Measurements from ENCODE around the gene VCL. TPM values are rescaled to one million over a fixed set of nuclear protein-coding genes. Genes with fewer than 3 reads are reported as not detected.

Gene VCL
- total and polyA plus RNA-seq, 2 of the 8 experiments (the other 6 are each of a cell fraction or from before 2014, with no cell fraction given): 119 to 377 TPM

GRCh38 chr10:73953665-73954064 is 44.3 kb upstream of the VCL start:
- Histone ChIP-seq H3K18ac (ENCODE audit: extremely low read depth, low read length) (no peak overlapping the region), H3K79me1 (ENCODE audit: low read depth, low read length) (no peaks in the 10 kb centered on the region), H3K14ac (ENCODE audit: insufficient read length) (no peak overlapping the region), H2AFZ (ENCODE audit: low read length) (no peak overlapping the region), H4K8ac (ENCODE audit: extremely low read depth, insufficient read depth, low read length) (no peak overlapping the region), H3K4ac (replicated peaks; ENCODE audit: insufficient read length, low read depth, low read length) (no peak overlapping the region), H3K23me2 (ENCODE audit: low read depth, low read length) (no peaks in the 10 kb centered on the region), H3K4me2 (ENCODE audit: insufficient read depth in 1 of 2, low read depth in 2 of 2, low read length in 2 of 2) (no peak overlapping the region), H3K27me3 (replicated peaks in 1 of 4; ENCODE audit: control insufficient read depth in 3 of 4, extremely low read depth in 1 of 4, insufficient read depth in 3 of 4, low read length in 3 of 4) (no peaks in the 10 kb centered on the region), H3K4me3 (ENCODE audit: extremely low read depth in 1 of 4, insufficient read depth in 2 of 4, low read depth in 3 of 4, low read length in 4 of 4) (no peak overlapping the region), H4K20me1 (replicated peaks in 1 of 2; ENCODE audit: control insufficient read depth in 1 of 2, insufficient read depth in 2 of 2, low read length in 2 of 2) (no peaks in the 10 kb centered on the region), H2BK12ac (ENCODE audit: low read depth, low read length) (no peak overlapping the region), H4K5ac (ENCODE audit: insufficient read length, low read depth, low read length) (no peak overlapping the region), H3K23ac (ENCODE audit: insufficient read length) (no peak overlapping the region), H4K91ac (replicated peaks; ENCODE audit: insufficient read length, low read length) (no peak overlapping the region), H3K9me3 (ENCODE audit: insufficient read depth in 2 of 2, low read depth in 1 of 2, low read length in 1 of 2) (no peaks in the 10 kb centered on the region), H2BK120ac (replicated peaks; ENCODE audit: low read depth, low read length) (no peak overlapping the region), H2BK5ac (ENCODE audit: low read depth, low read length) (no peak overlapping the region), H3K79me2 (ENCODE audit: control insufficient read depth in 1 of 2, insufficient read depth in 2 of 2, low read length in 2 of 2) (no peaks in the 10 kb centered on the region), H3K27ac (ENCODE audit: low read depth, low read length) (no peak overlapping the region), H2BK15ac (ENCODE audit: low read length) (0 out of 2 replicates have a peak overlapping the region, but pooled peaks have one; percentile 61), H3K9ac (replicated peaks in 1 of 4; ENCODE audit: extremely low read depth in 1 of 4, low read depth in 3 of 4, low read length in 3 of 4) (no peak overlapping the region), H2BK20ac (ENCODE audit: low read length) (peak overlapping the region; percentile 88; the same call in 1 of the 2 replicates), H3K56ac (replicated peaks; ENCODE audit: insufficient read length, low read depth, low read length) (no peak overlapping the region), H3K4me1 (replicated peaks in 1 of 4; ENCODE audit: control insufficient read depth in 3 of 4, insufficient read depth in 4 of 4, low read length in 3 of 4) (peaks cover 4 to 9% (median 5%) of the 10 kb centered on the region in 4 experiments), H3K36me3 (ENCODE audit: control insufficient read depth in 2 of 4, insufficient read depth in 4 of 4, low read length in 3 of 4) (no peaks in the 10 kb centered on the region), H2AK5ac (ENCODE audit: low read depth, low read length) (0 out of 2 replicates have a peak overlapping the region, but pooled peaks have one; percentile 3)
- CTCF ChIA-PET (ENCODE audit: partially characterized antibody): interaction anchor here (0.8 to 6.1 kb wide), 12 partner anchors 9 to 122 kb away, joined by 3 to 41 read pairs (median 4); no protein-coding TSS in a partner anchor
- POLR2A ChIA-PET (ENCODE audit: partially characterized antibody): interaction anchor here (0.9 to 1.9 kb wide), 7 partner anchors 10 to 46 kb away, joined by 3 to 14 read pairs (median 4); partner anchors contain the start of genes PLAU and VCL
- WGBS, 2 experiments (ENCODE audit: extremely low coverage in 1 of 2, insufficient coverage in 1 of 2, insufficient read length in 1 of 2, insufficient replicate concordance in 2 of 2, low coverage in 1 of 2, low lambda C conversion rate in 2 of 2, missing lambda C conversion rate in 1 of 2): 92% methylated on average over 1 of the region's 1 CpG; no CpG with 5 or more reads in 1 of the 2 experiments
- FAIRE-seq: no peak
- no peak for DNase-seq (ENCODE audit: low read depth in 1 of 2, low spot score in 2 of 2)
- no peak for TF ChIP-seq POU5F1 (IDR thresholded peaks at IDR 0.05; ENCODE audit: low read depth, low read length)
- TF ChIP-seq FOSL1 (IDR thresholded peaks at IDR 0.05; ENCODE audit: insufficient read depth, low read depth, low read length): no peak
- no peak for TF ChIP-seq NANOG (IDR thresholded peaks at IDR 0.05; ENCODE audit: insufficient read depth, low read depth, low read length, poor library complexity, severe bottlenecking)
- TF ChIP-seq HDAC6 (IDR thresholded peaks at IDR 0.05; ENCODE audit: low read depth, low read length): no peak
- TF ChIP-seq RFX5 (IDR thresholded peaks at IDR 0.05; ENCODE audit: borderline replicate concordance, low read depth, low read length): no peak
- no peak for TF ChIP-seq ATF2 (IDR thresholded peaks at IDR 0.05; ENCODE audit: low read length)
- peak; percentile 50; the same call in 1 of the 2 replicates for TF ChIP-seq KDM1A (IDR thresholded peaks at IDR 0.05; ENCODE audit: borderline replicate concordance, low read length)

Measured in H1 (cell line).